SJCRH30 (cell line): Measurements from ENCODE around the gene ADAM8. TPM values are rescaled to one million over a fixed set of nuclear protein-coding genes. Genes with fewer than 3 reads are reported as not detected.

ENCODE experiments used
- DNase-seq, 2 experiments: peaks; one replicate each; pipeline ENCODE4 v3.0.0-alpha.2; 2015 to 2020
- H3K27ac ChIP-seq: fragments of 250-450 bp; sonication (Bioruptor Pico); 2 replicates; pipeline ENCODE4 v1.5.1; 2020; ENCODE audit warnings: mild to moderate bottlenecking, moderate library complexity
- H3K27me3 ChIP-seq: fragments of 250-450 bp; sonication (Bioruptor Pico); 2 replicates; pipeline ENCODE4 v1.5.1; 2020; ENCODE audit warnings: mild to moderate bottlenecking, moderate library complexity
- H3K36me3 ChIP-seq: fragments of 250-450 bp; sonication (Bioruptor Pico); 2 replicates; pipeline ENCODE4 v1.5.1; 2020; ENCODE audit warnings: mild to moderate bottlenecking, moderate library complexity
- H3K4me1 ChIP-seq: fragments of 250-450 bp; sonication (Bioruptor Pico); 2 replicates; pipeline ENCODE4 v1.5.1; 2020; ENCODE audit warnings: mild to moderate bottlenecking, moderate library complexity
- H3K4me3 ChIP-seq: fragments of 250-450 bp; sonication (Bioruptor Pico); 2 replicates; pipeline ENCODE4 v1.5.1; 2020; ENCODE audit warnings: mild to moderate bottlenecking, moderate library complexity
- H3K9me3 ChIP-seq: fragments of 250-450 bp; sonication (Bioruptor Pico); replicated peaks from 2 replicates; pipeline ENCODE4 v1.5.1; 2020; ENCODE audit warnings: mild to moderate bottlenecking, moderate library complexity
- total RNA-seq: library from RNA; depleted of rRNA; stranded (reverse); fragments of >200 nt; shearing (Covaris generic); gene quantifications from 2 replicates; pipeline ENCODE4 v1.2.3, GENCODE V29; 2014

Gene ADAM8
- total RNA-seq, 1 experiment from 2014 or later = 0.67 TPM

- Histone ChIP-seq H3K9me3 (no peaks in the 10 kb centered on the region), H3K36me3 (peaks cover 2% of the 10 kb centered on the region; the same call in 1 of the 2 replicates), H3K4me1 (no peaks in the 10 kb centered on the region), H3K27me3 (no peaks in the 10 kb centered on the region), H3K4me3 (no peak overlapping the region), H3K27ac (no peak overlapping the region)
- DNase-seq = no peak
Observed at GRCh38 chr10:133298466-133298865, 21.8 kb upstream of the ADAM8 start.

GRCh38 chr10:133297504-133297903 is 20.8 kb upstream of the ADAM8 start:
- no peak for DNase-seq
- Histone ChIP-seq H3K27me3 (no peaks in the 10 kb centered on the region), H3K4me1 (no peaks in the 10 kb centered on the region), H3K4me3 (no peak overlapping the region), H3K27ac (no peak overlapping the region), H3K9me3 (no peaks in the 10 kb centered on the region), H3K36me3 (peaks cover 8% of the 10 kb centered on the region)

GRCh38 chr10:133295426-133296320 is 19.0 kb upstream of the ADAM8 start:
- Histone ChIP-seq H3K27ac (no peak overlapping the region), H3K27me3 (no peaks in the 10 kb centered on the region), H3K36me3 (peaks cover 9% of the 10 kb centered on the region), H3K4me1 (no peaks in the 10 kb centered on the region), H3K4me3 (no peak overlapping the region), H3K9me3 (no peaks in the 10 kb centered on the region)
- no peak for DNase-seq

GRCh38 chr10:133294189-133294588 is 17.5 kb upstream of the ADAM8 start:
- Histone ChIP-seq H3K9me3 (no peaks in the 10 kb centered on the region), H3K27me3 (no peaks in the 10 kb centered on the region), H3K27ac (no peak overlapping the region), H3K4me1 (no peaks in the 10 kb centered on the region), H3K4me3 (no peak overlapping the region), H3K36me3 (peaks cover 9% of the 10 kb centered on the region)
- no peak for DNase-seq

GRCh38 chr10:133293810-133294119 is 17.1 kb upstream of the ADAM8 start:
- no peaks in the 10 kb centered on the region for H3K9me3 ChIP-seq
- peaks cover 9% of the 10 kb centered on the region for H3K36me3 ChIP-seq
- no peaks in the 10 kb centered on the region for H3K4me1 ChIP-seq
- H3K27ac ChIP-seq = no peak overlapping the region
- no peak for DNase-seq
- H3K27me3 ChIP-seq = no peaks in the 10 kb centered on the region
- H3K4me3 ChIP-seq = no peak overlapping the region

- DNase-seq = no peak
- Histone ChIP-seq H3K9me3 (no peaks in the 10 kb centered on the region), H3K27me3 (no peaks in the 10 kb centered on the region), H3K4me3 (no peak overlapping the region), H3K27ac (no peak overlapping the region), H3K36me3 (peaks cover 9% of the 10 kb centered on the region), H3K4me1 (no peaks in the 10 kb centered on the region)
Observed at GRCh38 chr10:133292919-133293809, 16.5 kb upstream of the ADAM8 start.

- Histone ChIP-seq H3K4me3 (no peak overlapping the region), H3K4me1 (no peaks in the 10 kb centered on the region), H3K27me3 (no peaks in the 10 kb centered on the region), H3K27ac (no peak overlapping the region), H3K9me3 (no peaks in the 10 kb centered on the region), H3K36me3 (peaks cover 7% of the 10 kb centered on the region)
- no peak for DNase-seq
Observed at GRCh38 chr10:133289761-133290160, 13.1 kb upstream of the ADAM8 start.

- Histone ChIP-seq H3K27me3 (no peaks in the 10 kb centered on the region), H3K27ac (no peak overlapping the region), H3K36me3 (peaks cover 6% of the 10 kb centered on the region), H3K9me3 (no peaks in the 10 kb centered on the region), H3K4me1 (no peaks in the 10 kb centered on the region), H3K4me3 (no peak overlapping the region)
- DNase-seq = no peak
Observed at GRCh38 chr10:133287832-133288500, 11.3 kb upstream of the ADAM8 start.

- no peaks in the 10 kb centered on the region for H3K4me1 ChIP-seq
- no peaks in the 10 kb centered on the region for H3K9me3 ChIP-seq
- no peak for DNase-seq
- no peaks in the 10 kb centered on the region for H3K27me3 ChIP-seq
- no peaks in the 10 kb centered on the region for H3K36me3 ChIP-seq
- no peak overlapping the region for H3K27ac ChIP-seq
- no peak overlapping the region for H3K4me3 ChIP-seq
Observed at GRCh38 chr10:133286366-133286765, 9.7 kb upstream of the ADAM8 start.

- Histone ChIP-seq H3K36me3 (no peaks in the 10 kb centered on the region), H3K4me3 (no peak overlapping the region), H3K27me3 (no peaks in the 10 kb centered on the region), H3K27ac (no peak overlapping the region), H3K4me1 (no peaks in the 10 kb centered on the region), H3K9me3 (no peaks in the 10 kb centered on the region)
- no peak for DNase-seq
Observed at GRCh38 chr10:133285217-133285616, 8.5 kb upstream of the ADAM8 start.

- no peak overlapping the region for H3K27ac ChIP-seq
- H3K4me1 ChIP-seq = no peaks in the 10 kb centered on the region
- no peak for DNase-seq
- H3K9me3 ChIP-seq = no peaks in the 10 kb centered on the region
- H3K4me3 ChIP-seq = no peak overlapping the region
- no peaks in the 10 kb centered on the region for H3K36me3 ChIP-seq
- no peaks in the 10 kb centered on the region for H3K27me3 ChIP-seq
Observed at GRCh38 chr10:133283931-133284330, 7.3 kb upstream of the ADAM8 start.

GRCh38 chr10:133282846-133283390 is 6.2 kb upstream of the ADAM8 start:
- H3K4me1 ChIP-seq = no peaks in the 10 kb centered on the region
- H3K27me3 ChIP-seq = no peaks in the 10 kb centered on the region
- H3K4me3 ChIP-seq = no peak overlapping the region
- DNase-seq = no peak
- H3K27ac ChIP-seq = no peak overlapping the region
- H3K9me3 ChIP-seq = no peaks in the 10 kb centered on the region
- H3K36me3 ChIP-seq = no peaks in the 10 kb centered on the region

- Histone ChIP-seq H3K27ac (no peak overlapping the region), H3K36me3 (no peaks in the 10 kb centered on the region), H3K4me3 (no peak overlapping the region), H3K4me1 (no peaks in the 10 kb centered on the region), H3K27me3 (no peaks in the 10 kb centered on the region), H3K9me3 (no peaks in the 10 kb centered on the region)
- DNase-seq = no peak
Observed at GRCh38 chr10:133281628-133282372, 5.1 kb upstream of the ADAM8 start.

- Histone ChIP-seq H3K4me1 (no peaks in the 10 kb centered on the region), H3K27ac (no peak overlapping the region), H3K36me3 (no peaks in the 10 kb centered on the region), H3K4me3 (no peak overlapping the region), H3K27me3 (no peaks in the 10 kb centered on the region), H3K9me3 (no peaks in the 10 kb centered on the region)
- no peak for DNase-seq
Observed at GRCh38 chr10:133281084-133281483, 4.4 kb upstream of the ADAM8 start.
